ENCODE results near the gene ACTL6B. TPM values are rescaled to one million over a fixed set of nuclear protein-coding genes. Genes with fewer than 3 reads are reported as not detected.

Gene ACTL6B
- total RNA-seq, 2 donors from 2014 or later: not detected

DNA sequence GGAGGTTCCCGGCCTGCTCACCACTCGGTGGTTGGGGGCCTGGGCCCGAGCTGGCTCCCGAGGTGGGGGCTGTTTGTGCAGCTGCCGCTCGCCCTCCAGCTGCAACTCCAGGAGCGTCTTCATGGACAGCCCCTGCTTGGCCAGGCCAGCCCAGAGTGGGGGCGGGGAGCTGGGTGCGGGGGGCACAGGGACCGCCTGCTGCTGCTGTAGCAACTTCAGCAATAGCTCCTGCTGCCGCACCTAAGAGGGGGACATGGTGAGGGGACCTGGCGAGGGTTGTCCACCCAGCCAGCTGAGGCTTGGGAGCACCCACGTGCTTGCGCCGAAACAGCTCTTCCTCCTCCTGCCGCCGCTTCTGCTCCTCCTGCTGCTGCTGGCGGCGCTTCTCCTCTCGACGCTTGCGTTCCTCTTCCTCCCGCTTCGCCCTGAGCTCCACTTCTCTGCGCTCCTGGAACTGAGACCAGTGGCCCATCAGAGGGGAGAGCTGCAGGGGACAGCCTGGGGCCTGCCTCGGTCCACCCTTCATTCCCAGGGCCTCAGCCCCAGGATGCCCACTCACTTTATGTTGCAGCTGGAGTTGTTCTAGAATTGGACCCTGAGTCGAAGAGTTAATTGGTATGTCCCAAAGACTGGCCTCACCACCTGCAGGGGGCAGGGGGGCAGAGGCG, 26.9 kb upstream of the ACTL6B start:
- Histone ChIP-seq H3K27me3 (replicated peaks; ENCODE audit: insufficient read depth) (no peaks in the 10 kb centered on the region), H3K9me3 (no peaks in the 10 kb centered on the region), H3K4me3 (no peak overlapping the region), H3K36me3 (peaks cover 85% of the 10 kb centered on the region), H3K4me1 (ENCODE audit: control insufficient read depth in 1 of 2, low read depth in 2 of 2) (no peaks in the 10 kb centered on the region), H3K27ac (no peak overlapping the region)
- DNase-seq (ENCODE audit: low spot score) (no peak), ATAC-seq (ENCODE audit: insufficient number of reproducible peaks, low FRiP score, low read depth) (no peak)
- TF ChIP-seq, protein P1, sequence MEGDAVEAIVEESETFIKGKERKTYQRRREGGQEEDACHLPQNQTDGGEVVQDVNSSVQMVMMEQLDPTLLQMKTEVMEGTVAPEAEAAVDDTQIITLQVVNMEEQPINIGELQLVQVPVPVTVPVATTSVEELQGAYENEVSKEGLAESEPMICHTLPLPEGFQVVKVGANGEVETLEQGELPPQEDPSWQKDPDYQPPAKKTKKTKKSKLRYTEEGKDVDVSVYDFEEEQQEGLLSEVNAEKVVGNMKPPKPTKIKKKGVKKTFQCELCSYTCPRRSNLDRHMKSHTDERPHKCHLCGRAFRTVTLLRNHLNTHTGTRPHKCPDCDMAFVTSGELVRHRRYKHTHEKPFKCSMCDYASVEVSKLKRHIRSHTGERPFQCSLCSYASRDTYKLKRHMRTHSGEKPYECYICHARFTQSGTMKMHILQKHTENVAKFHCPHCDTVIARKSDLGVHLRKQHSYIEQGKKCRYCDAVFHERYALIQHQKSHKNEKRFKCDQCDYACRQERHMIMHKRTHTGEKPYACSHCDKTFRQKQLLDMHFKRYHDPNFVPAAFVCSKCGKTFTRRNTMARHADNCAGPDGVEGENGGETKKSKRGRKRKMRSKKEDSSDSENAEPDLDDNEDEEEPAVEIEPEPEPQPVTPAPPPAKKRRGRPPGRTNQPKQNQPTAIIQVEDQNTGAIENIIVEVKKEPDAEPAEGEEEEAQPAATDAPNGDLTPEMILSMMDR (IDR thresholded peaks at IDR 0.05): no peak

DNA sequence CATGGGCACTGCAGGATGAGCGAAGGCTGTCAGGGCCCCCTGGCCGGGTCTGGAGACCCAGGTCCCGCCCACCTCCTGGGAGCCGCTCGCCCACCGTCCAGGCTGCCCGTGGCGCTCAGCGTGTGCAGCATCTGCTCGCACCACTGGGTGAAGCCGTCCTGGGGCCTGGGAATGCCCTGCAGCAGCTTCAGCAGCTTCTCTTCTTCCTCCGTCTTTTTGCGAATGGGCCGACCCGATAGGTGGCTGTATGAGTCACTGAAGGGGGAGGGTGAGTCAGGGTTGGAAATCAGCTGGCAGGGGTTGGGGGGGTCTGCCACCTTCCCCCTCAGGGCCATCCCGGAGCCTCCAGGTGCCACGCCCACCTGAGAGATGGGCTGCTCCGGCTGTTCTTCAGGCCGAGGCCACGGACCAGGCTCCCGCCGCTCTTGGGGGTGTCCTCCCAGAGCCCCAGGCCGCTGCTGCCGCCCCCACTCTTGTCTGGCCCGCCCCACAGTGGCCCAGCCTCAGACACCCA, 26.0 kb upstream of the ACTL6B start:
- Histone ChIP-seq H3K27me3 (replicated peaks; ENCODE audit: insufficient read depth) (no peaks in the 10 kb centered on the region), H3K9me3 (no peaks in the 10 kb centered on the region), H3K27ac (no peak overlapping the region), H3K36me3 (peaks cover 87% of the 10 kb centered on the region), H3K4me3 (no peak overlapping the region), H3K4me1 (ENCODE audit: control insufficient read depth in 1 of 2, low read depth in 2 of 2) (no peaks in the 10 kb centered on the region)
- ATAC-seq (ENCODE audit: insufficient number of reproducible peaks, low FRiP score, low read depth): no peak
- no peak for DNase-seq (ENCODE audit: low spot score)
- TF ChIP-seq, protein P1 (IDR thresholded peaks at IDR 0.05): no peak

DNA sequence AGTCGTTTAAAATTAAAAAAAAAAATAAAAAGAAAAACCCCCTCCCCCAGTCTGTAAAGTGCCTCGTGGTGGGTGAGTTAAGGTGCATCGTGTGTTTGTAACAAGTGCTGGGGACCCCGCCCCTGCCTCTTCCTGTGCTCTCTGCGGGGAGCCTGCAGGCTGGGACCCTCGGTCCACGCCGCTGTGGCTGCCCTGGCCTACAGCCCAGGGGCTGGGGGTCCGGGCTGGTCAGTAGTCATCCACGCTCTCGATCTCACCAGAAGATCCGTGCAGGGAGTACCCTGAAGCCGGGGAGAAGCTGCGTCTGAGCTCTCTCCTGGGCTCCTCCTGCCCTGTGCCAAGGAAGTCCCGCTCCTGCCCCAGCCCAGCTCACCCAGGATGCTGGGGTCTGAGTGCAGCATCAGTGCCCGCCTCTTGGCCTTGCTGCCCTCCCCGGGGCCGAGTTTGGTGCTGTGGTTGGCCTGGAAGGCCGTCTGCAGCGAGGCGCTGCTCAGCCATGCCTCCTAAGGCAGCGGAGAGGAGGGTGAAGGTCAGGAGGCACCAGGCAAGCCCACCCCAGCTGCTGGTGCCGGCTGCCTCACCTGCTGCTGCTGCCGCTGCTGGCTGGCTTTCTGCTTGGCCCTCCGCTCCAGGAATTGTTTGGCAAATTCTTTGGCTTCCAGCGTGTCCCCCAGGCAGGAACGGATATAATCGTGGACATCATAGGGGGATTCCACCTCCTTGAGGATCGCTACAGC, 25.4 kb upstream of the ACTL6B start:
- peaks cover 0 to 2% of the 10 kb centered on the region in 2 donors for H3K4me1 ChIP-seq (ENCODE audit: control insufficient read depth in 1 of 2, low read depth in 2 of 2)
- ATAC-seq (ENCODE audit: insufficient number of reproducible peaks, low FRiP score, low read depth) (no peak), DNase-seq (ENCODE audit: low spot score) (no peak)
- peaks cover 86% of the 10 kb centered on the region for H3K36me3 ChIP-seq
- H3K27ac ChIP-seq: no peak overlapping the region
- no peak overlapping the region for H3K4me3 ChIP-seq
- H3K27me3 ChIP-seq (replicated peaks; ENCODE audit: insufficient read depth): no peaks in the 10 kb centered on the region
- TF ChIP-seq, protein P1 (IDR thresholded peaks at IDR 0.05): no peak
- no peaks in the 10 kb centered on the region for H3K9me3 ChIP-seq

DNA sequence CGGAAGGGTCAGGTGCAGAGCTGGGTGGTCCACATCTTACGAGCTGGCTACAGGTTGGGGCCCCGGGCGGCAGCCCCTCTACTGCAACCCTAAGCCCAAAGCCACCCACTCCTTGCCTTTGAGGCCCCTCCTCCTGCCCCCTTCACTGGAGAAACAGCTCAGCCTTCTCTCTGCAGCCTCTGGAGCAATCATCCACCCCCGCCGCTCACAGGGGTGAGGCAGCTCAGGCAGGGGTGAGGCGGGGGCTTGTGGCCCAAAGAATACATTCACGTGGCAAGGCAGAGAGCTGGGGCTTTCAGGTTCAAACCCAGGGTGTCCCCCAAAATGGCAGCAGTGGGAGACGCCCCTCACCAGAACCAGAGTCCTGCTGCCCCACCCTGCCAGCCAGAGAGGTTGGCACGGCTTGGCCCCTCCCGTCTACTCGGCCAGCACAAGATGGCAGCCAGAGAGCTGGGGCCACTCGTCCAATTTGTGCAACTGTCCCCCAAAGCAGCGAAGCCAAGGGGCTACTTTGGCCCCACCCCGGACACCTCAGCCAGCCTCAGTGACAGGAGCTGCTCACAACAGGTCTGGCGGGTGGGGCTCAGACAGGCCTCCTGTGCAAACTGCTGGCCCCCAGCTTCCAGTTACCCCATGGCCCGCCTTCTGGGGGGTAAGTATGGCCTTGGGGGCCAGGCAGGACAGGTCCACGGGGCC, 24.5 kb upstream of the ACTL6B start:
- ATAC-seq (ENCODE audit: insufficient number of reproducible peaks, low FRiP score, low read depth): no peak
- H3K36me3 ChIP-seq: peaks cover 81% of the 10 kb centered on the region

More for the DNA sequence above, 24.5 kb upstream of the ACTL6B start:
- H3K27me3 ChIP-seq (replicated peaks; ENCODE audit: insufficient read depth): no peaks in the 10 kb centered on the region
- TF ChIP-seq, protein P1 (IDR thresholded peaks at IDR 0.05): no peak
- H3K4me1 ChIP-seq (ENCODE audit: control insufficient read depth in 1 of 2, low read depth in 2 of 2): peaks cover 4 to 8% of the 10 kb centered on the region in 2 donors
- no peak overlapping the region for H3K4me3 ChIP-seq
- H3K9me3 ChIP-seq: no peaks in the 10 kb centered on the region
- peak overlapping the region; percentile 26 to 43 for H3K27ac ChIP-seq
- DNase-seq (ENCODE audit: low spot score): no peak
